HCT116 (cell line): ENCODE measurements around the gene ALDOC. TPM values are rescaled to one million over a fixed set of nuclear protein-coding genes. Genes with fewer than 3 reads are reported as not detected.

Source experiments
- ATAC-seq: fragments of 200-7000 bp; cut with Tn5 transposase; 2 replicates; pipeline ENCODE4 v1.9.1; 2020; ENCODE audit warnings: mild to moderate bottlenecking, moderate library complexity
- BruUV-seq: library from RNA; stranded (reverse); fragments of 400-500 nt; replicated peaks from 2 replicates; lab custom pipeline; 2021; lab: Mats Ljungman, UMichigan
- CTCF ChIA-PET: fragments of 300-600 bp; sonication (Branson Sonifier 250); formaldehyde crosslinking; loops from one replicate; lab custom pipeline; 2021; ENCODE audit warnings: antibody characterized with exemption; lab: Charles Lee
- POLR2A ChIA-PET: fragments of 300-600, 350-600 bp; sonication (Branson Sonifier 250); formaldehyde crosslinking; loops from one replicate; lab custom pipeline; 2021; ENCODE audit warnings: antibody characterized with exemption; lab: Charles Lee
- RAD21 ChIA-PET, 2 experiments: fragments of 300-600 bp; sonication (Branson Sonifier 250); formaldehyde crosslinking; loops; one replicate each; lab custom pipeline; 2023; ENCODE audit warnings: low total read pairs in 2 of 2; ENCODE audit not compliant: uncharacterized antibody in 2 of 2, unreplicated experiment in 2 of 2, low non-redundant PET in 1 of 2; lab: Charles Lee
- DNase-seq: peaks from one replicate; pipeline ENCODE4 v3.0.0-alpha.2; 2010; ENCODE audit warnings: low read depth, low spot score
- H2AFZ ChIP-seq: fragments of 200-600 bp; shearing (Covaris generic), sonication (generic); 2 replicates; pipeline ENCODE4 v1.6.1; 2017; ENCODE audit warnings: low read depth, mixed run types, mixed read lengths, antibody characterized with exemption, low read length; ENCODE audit not compliant: poor library complexity, severe bottlenecking
- H3K27ac ChIP-seq: 2 replicates; pipeline ENCODE4 v1.5.1; 2012; ENCODE audit warnings: low read depth, low read length
- H3K27me3 ChIP-seq: fragments of 200-600 bp; sonication (generic); 2 replicates; pipeline ENCODE4 v1.6.1; 2016; ENCODE audit warnings: mixed run types, low read length, mixed read lengths; ENCODE audit not compliant: insufficient read depth
- H3K36me3 ChIP-seq, 2 experiments: fragments of 200-500 bp in 1 of 2; fragments of 200-600 bp in 1 of 2; sonication (Bioruptor generic) in 1 of 2; sonication (generic) in 1 of 2; 2 replicates each; pipeline versions ENCODE4 v1.5.1 to v1.6.1; 2014 to 2016; ENCODE audit warnings: low read length in 2 of 2, inconsistent platforms in 1 of 2, mixed read lengths in 1 of 2, mixed run types in 1 of 2; ENCODE audit not compliant: insufficient read depth in 2 of 2, control insufficient read depth in 1 of 2
- H3K4me1 ChIP-seq, 2 experiments: fragments of 200-600 bp in 1 of 2; sonication (generic) in 1 of 2; 2 replicates each; pipeline versions ENCODE4 v1.5.1 to v1.6.1; 2012 to 2017; ENCODE audit warnings: low read length in 2 of 2, inconsistent platforms in 1 of 2, mild to moderate bottlenecking in 1 of 2, mixed read lengths in 1 of 2, mixed run types in 1 of 2, moderate library complexity in 1 of 2; ENCODE audit not compliant: insufficient read depth in 2 of 2, control insufficient read depth in 1 of 2
- H3K4me2 ChIP-seq: fragments of 200-600 bp; sonication (generic); 2 replicates; pipeline ENCODE4 v1.6.1; 2017; ENCODE audit warnings: mixed run types, low read length, mixed read lengths
- H3K4me3 ChIP-seq, 2 experiments: fragments of 200-600 bp in 1 of 2; sonication (generic) in 1 of 2; replicated peaks in 1 of 2; 2 replicates each; pipeline ENCODE4 v1.5.1; 2011 to 2016; ENCODE audit warnings: low read length in 2 of 2, control low read depth in 1 of 2, low read depth in 1 of 2, mild to moderate bottlenecking in 1 of 2, mixed read lengths in 1 of 2, mixed run types in 1 of 2
- H3K79me2 ChIP-seq: fragments of 200-600 bp; sonication (generic); 2 replicates; pipeline ENCODE4 v1.6.1; 2017; ENCODE audit warnings: mild to moderate bottlenecking, mixed run types, low read length, moderate library complexity, mixed read lengths; ENCODE audit not compliant: insufficient read depth
- H3K9ac ChIP-seq: fragments of 200-600 bp; sonication (generic); 2 replicates; pipeline ENCODE4 v1.6.1; 2016; ENCODE audit warnings: low read length, mixed read lengths
- H3K9me2 ChIP-seq: fragments of 200-600 bp; sonication (generic), shearing (Covaris generic); 2 replicates; pipeline ENCODE4 v1.6.1; 2017; ENCODE audit warnings: mixed run types, mild to moderate bottlenecking, moderate library complexity; ENCODE audit not compliant: insufficient read depth
- H3K9me3 ChIP-seq, 2 experiments: fragments of 200-500 bp in 1 of 2; fragments of 200-600 bp in 1 of 2; sonication (Bioruptor generic) in 1 of 2; sonication (generic) in 1 of 2; 2 replicates each; pipeline ENCODE4 v1.6.1; 2014 to 2017; ENCODE audit warnings: low read length in 2 of 2, mixed read lengths in 2 of 2, inconsistent platforms in 1 of 2, low read depth in 1 of 2, mild to moderate bottlenecking in 1 of 2, mixed run types in 1 of 2, moderate library complexity in 1 of 2; ENCODE audit not compliant: control insufficient read depth in 1 of 2, insufficient read depth in 1 of 2
- H4K20me1 ChIP-seq: fragments of 200-600 bp; sonication (generic), shearing (Covaris generic); 2 replicates; pipeline ENCODE4 v1.6.1; 2017; ENCODE audit warnings: mixed run types, mild to moderate bottlenecking, moderate library complexity; ENCODE audit not compliant: insufficient read depth
- ATF3 ChIP-seq: IDR thresholded peaks from 2 replicates; pipeline ENCODE4 v1.6.1; 2012
- CEBPB ChIP-seq: IDR thresholded peaks from 2 replicates; pipeline ENCODE4 v1.6.1; 2012; ENCODE audit warnings: low read depth
- EGR1 ChIP-seq: IDR thresholded peaks from 2 replicates; pipeline ENCODE4 v1.6.1; 2012; ENCODE audit warnings: low read depth
- ELF1 ChIP-seq: IDR thresholded peaks from 2 replicates; pipeline ENCODE4 v1.6.1; 2012; ENCODE audit warnings: low read depth, borderline replicate concordance
- EZH2 ChIP-seq: fragments of 200-600 bp; sonication (generic); IDR thresholded peaks from 2 replicates; pipeline ENCODE4 v1.6.1; 2017; ENCODE audit warnings: antibody characterized with exemption, mixed run types
- EZH2phosphoT487 ChIP-seq: fragments of 200-600 bp; IDR thresholded peaks from 2 replicates; pipeline ENCODE4 v1.6.1; 2018; ENCODE audit warnings: antibody characterized with exemption, borderline replicate concordance
- JUND ChIP-seq: IDR thresholded peaks from 2 replicates; pipeline ENCODE4 v1.6.1; 2012
- RAD21 ChIP-seq: IDR thresholded peaks from 2 replicates; pipeline ENCODE4 v1.6.1; 2012; ENCODE audit warnings: low read depth, mild to moderate bottlenecking
- REST ChIP-seq: IDR thresholded peaks from 2 replicates; pipeline ENCODE4 v1.6.1; 2012; ENCODE audit warnings: low read depth
- SIN3A ChIP-seq: IDR thresholded peaks from 2 replicates; pipeline ENCODE4 v1.6.1; 2012; ENCODE audit warnings: low read depth
- SRF ChIP-seq: IDR thresholded peaks from 2 replicates; pipeline ENCODE4 v1.6.1; 2012; ENCODE audit warnings: low read depth
- TCF7L2 ChIP-seq: IDR thresholded peaks from 2 replicates; pipeline ENCODE4 v1.7.0; 2011; ENCODE audit warnings: borderline replicate concordance, inconsistent platforms; ENCODE audit not compliant: insufficient read depth, insufficient read length; ENCODE audit errors: extremely low read depth
- YY1 ChIP-seq: IDR thresholded peaks from 2 replicates; pipeline ENCODE4 v1.6.1; 2011; ENCODE audit warnings: low read length, low read depth, moderate library complexity, mild to moderate bottlenecking; ENCODE audit not compliant: insufficient replicate concordance; ENCODE audit errors: extremely low read depth
- ZFX ChIP-seq: fragments of 450-650 bp; IDR thresholded peaks from 2 replicates; pipeline ENCODE4 v1.6.1; 2017
- ZNF274 ChIP-seq: fragments of 200-500 bp; sonication (Bioruptor generic); IDR thresholded peaks from 2 replicates; pipeline ENCODE4 v1.6.1; 2014; ENCODE audit warnings: mild to moderate bottlenecking, low read depth, low read length, inconsistent platforms
- intact Hi-C: fragments of 100-400 bp; cut with micrococcal nuclease; formaldehyde crosslinking; loops from 2 replicates; pipeline ENCODE4 v1.10.0; 2022
- total RNA-seq: library from RNA; stranded (reverse); gene quantifications from one replicate; pipeline ENCODE4 v1.2.1, GENCODE V29; 2021; ENCODE audit not compliant: unreplicated experiment

The ALDOC gene
- total RNA-seq, 1 experiment from 2014 or later: 82.8 TPM

- no TSS peak for BruUV-seq
- TF ChIP-seq REST (no peak), EGR1 (no peak), JUND (no peak), CEBPB (no peak), TCF7L2 (no peak), RAD21 (no peak), SIN3A (no peak), EZH2 (no peak), ATF3 (no peak), YY1 (no peak), SRF (no peak), EZH2phosphoT487 (no peak), ZNF274 (no peak), ZFX (no peak), ELF1 (no peak)
- no peaks in the 10 kb centered on the region for H3K9me2 ChIP-seq
- H3K9ac ChIP-seq: no peak overlapping the region
- intact Hi-C loops: no loop called here
- DNase-seq (no peak), ATAC-seq (no peak)
- H3K79me2 ChIP-seq: no peaks in the 10 kb centered on the region
- no peak overlapping the region for H3K4me2 ChIP-seq
- RAD21 ChIA-PET: no interaction called here
- H3K4me1 ChIP-seq: no peaks in the 10 kb centered on the region
- H3K9me3 ChIP-seq: no peaks in the 10 kb centered on the region
- H4K20me1 ChIP-seq: no peaks in the 10 kb centered on the region
- no peak overlapping the region for H3K27ac ChIP-seq
- H2AFZ ChIP-seq: no peak overlapping the region
- no peak overlapping the region for H3K4me3 ChIP-seq
- H3K27me3 ChIP-seq: no peaks in the 10 kb centered on the region
- H3K36me3 ChIP-seq: peaks cover 65% of the 10 kb centered on the region in 2 experiments
- POLR2A ChIA-PET: no interaction called here
- CTCF ChIA-PET: interaction anchor here (1.4 kb wide), 1 partner anchor 11 kb away, joined by 3 read pairs; no protein-coding TSS in a partner anchor
Observed at GRCh38 chr17:28624148-28624547, 47.5 kb upstream of the ALDOC start.
